Upper lobe of left lung (tissue), 6 donors: ENCODE data around the gene OAS2. TPM values are rescaled to one million over a fixed set of nuclear protein-coding genes. Genes with fewer than 3 reads are reported as not detected.

Experiments used
- ATAC-seq, 2 donors: fragments of 200-7000 bp; cut with Tn5 transposase; one replicate each; pipeline ENCODE4 v1.9.1; 2022; ENCODE audit warnings: mild to moderate bottlenecking in 2 of 2, moderate library complexity in 2 of 2; ENCODE audit not compliant: low FRiP score in 2 of 2
- DNase-seq, 2 donors: peaks; one replicate each; pipeline ENCODE4 v3.0.0-alpha.2; 2019 to 2020
- H3K27ac ChIP-seq, 4 donors: fragments of 200-600 bp; sonication (generic); one replicate each; pipeline ENCODE4 v1.5.1; 2016 to 2019
- H3K27me3 ChIP-seq, 4 donors: fragments of 200-600 bp; sonication (generic); one replicate each; pipeline ENCODE4 v1.5.1; 2017 to 2019
- H3K36me3 ChIP-seq, 4 donors: fragments of 200-600 bp; sonication (generic); one replicate each; pipeline ENCODE4 v1.5.1; 2016 to 2019
- H3K4me1 ChIP-seq, 4 donors: fragments of 200-600 bp; sonication (generic); one replicate each; pipeline ENCODE4 v1.5.1; 2018 to 2019
- H3K4me3 ChIP-seq, 4 donors: fragments of 200-600 bp; sonication (generic); one replicate each; pipeline ENCODE4 v1.5.1; 2017 to 2019; ENCODE audit warnings: mild to moderate bottlenecking in 2 of 4, moderate library complexity in 1 of 4
- H3K9me3 ChIP-seq, 4 donors: fragments of 200-600 bp; sonication (generic); one replicate each; pipeline ENCODE4 v1.5.1; 2018 to 2019
- EP300 ChIP-seq, 4 donors: sonication (generic); formaldehyde crosslinking; IDR thresholded peaks; one replicate each; pipeline ENCODE4 v1.5.1; 2017; ENCODE audit warnings: antibody characterized with exemption in 4 of 4, control low read depth in 2 of 4
- POLR2A ChIP-seq, 4 donors: fragments of 450-650 bp; IDR thresholded peaks; one replicate each; pipeline ENCODE4 v1.5.1; 2016 to 2017; ENCODE audit warnings: antibody characterized with exemption in 4 of 4, mild to moderate bottlenecking in 2 of 4
- POLR2AphosphoS5 ChIP-seq, 2 donors: sonication (generic); formaldehyde crosslinking; IDR thresholded peaks; one replicate each; pipeline ENCODE4 v1.5.1; 2017; ENCODE audit warnings: antibody characterized with exemption in 2 of 2
- whole genome bisulfite sequencing, 2 donors: methylation state at CpG; one replicate each; pipeline ENCODE4 v1.1.5; 2017 to 2018; 5-methylcytosine and 5-hydroxymethylcytosine counted together
- total RNA-seq, 6 donors: library from RNA; depleted of rRNA in 4 of 6; stranded (reverse); fragments of >200 nt in 4 of 6; gene quantifications; one replicate each; pipeline versions ENCODE4 v1.1.0 to v1.2.1, GENCODE V29; 2016 to 2021
- TF ChIP-seq, protein P1 (sequence below), 6 experiments: fragments of 450-650 bp in 4 of 6; fragments of 200-600 bp in 2 of 6; sonication (generic) in 2 of 6; IDR thresholded peaks; one replicate each; pipeline ENCODE4 v1.5.1; 2016 to 2019; ENCODE audit warnings: antibody characterized with exemption in 6 of 6
- donor health status: DM: no; HTN: no; CAD: no; lungs with moderate emphysema.
- donor health status: DM: no; HTN: yes; CAD: no; lungs with severe emphysema.

The OAS2 gene
- total RNA-seq, 6 donors from 2014 or later: 17.2 to 59.7 (median 20.1) TPM

GRCh38 chr12:112937741-112938719 lies 40.3 kb upstream of the OAS2 start, which contains the start of gene OAS3:
TSS of gene OAS3 (plus strand) at chr12:112938474. CDS start at chr12:112938531, 57 bp downstream.
- 9 to 22% methylated on average over 22 to 48 of the region's 50 CpGs for WGBS, 2 donors
- no peaks in the 10 kb centered on the region for H3K9me3 ChIP-seq
- H3K27ac ChIP-seq: peak within 1 kb of the TSS; percentile 73 to 88 (median 86)
- no peaks in the 10 kb centered on the region for H3K27me3 ChIP-seq
- H3K4me3 ChIP-seq: peak within 1 kb of the TSS; percentile 65 to 83 (median 69)
- TF ChIP-seq POLR2A (IDR thresholded peaks at IDR 0.05) (peak in 2 of 4 donors; percentile 35 to 37), EP300 (IDR thresholded peaks at IDR 0.05) (peak in 1 of 4 donors; percentile 51), POLR2AphosphoS5 (IDR thresholded peaks at IDR 0.05) (peak; percentile 66 to 79)
- TF ChIP-seq, protein P1, sequence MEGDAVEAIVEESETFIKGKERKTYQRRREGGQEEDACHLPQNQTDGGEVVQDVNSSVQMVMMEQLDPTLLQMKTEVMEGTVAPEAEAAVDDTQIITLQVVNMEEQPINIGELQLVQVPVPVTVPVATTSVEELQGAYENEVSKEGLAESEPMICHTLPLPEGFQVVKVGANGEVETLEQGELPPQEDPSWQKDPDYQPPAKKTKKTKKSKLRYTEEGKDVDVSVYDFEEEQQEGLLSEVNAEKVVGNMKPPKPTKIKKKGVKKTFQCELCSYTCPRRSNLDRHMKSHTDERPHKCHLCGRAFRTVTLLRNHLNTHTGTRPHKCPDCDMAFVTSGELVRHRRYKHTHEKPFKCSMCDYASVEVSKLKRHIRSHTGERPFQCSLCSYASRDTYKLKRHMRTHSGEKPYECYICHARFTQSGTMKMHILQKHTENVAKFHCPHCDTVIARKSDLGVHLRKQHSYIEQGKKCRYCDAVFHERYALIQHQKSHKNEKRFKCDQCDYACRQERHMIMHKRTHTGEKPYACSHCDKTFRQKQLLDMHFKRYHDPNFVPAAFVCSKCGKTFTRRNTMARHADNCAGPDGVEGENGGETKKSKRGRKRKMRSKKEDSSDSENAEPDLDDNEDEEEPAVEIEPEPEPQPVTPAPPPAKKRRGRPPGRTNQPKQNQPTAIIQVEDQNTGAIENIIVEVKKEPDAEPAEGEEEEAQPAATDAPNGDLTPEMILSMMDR (IDR thresholded peaks at IDR 0.05): peak in 3 of 6 experiments; percentile 5 to 15 (median 6)
- peaks cover 0 to 14% (median 3%) of the 10 kb centered on the region in 4 donors for H3K36me3 ChIP-seq
- H3K4me1 ChIP-seq: peaks cover 17 to 28% (median 20%) of the 10 kb centered on the region in 4 donors
- ATAC-seq: peak; percentile 91 to 96
- peak; percentile 91 to 95 for DNase-seq

DNA sequence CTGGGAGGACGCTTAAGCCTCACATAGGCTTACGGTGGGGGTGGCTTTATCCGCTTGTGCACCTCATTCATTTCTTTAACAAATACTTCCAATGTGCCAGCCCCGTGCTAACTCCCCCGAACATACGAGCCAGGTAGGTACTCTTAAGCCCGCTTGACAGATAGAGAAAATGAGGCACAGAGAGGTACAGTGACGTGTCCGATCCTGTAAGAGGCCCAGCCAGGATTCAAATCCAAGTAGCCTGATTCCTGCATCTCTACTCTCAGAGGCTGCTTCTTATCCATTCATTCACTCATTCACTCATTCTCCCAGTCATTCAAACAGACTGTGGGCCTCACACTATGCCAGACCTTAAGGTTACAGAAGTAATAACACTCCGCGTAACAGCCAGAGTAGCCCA lies 39.6 kb upstream of the OAS2 start:
- peak overlapping the region; percentile 73 to 88 (median 86) for H3K27ac ChIP-seq
- no peaks in the 10 kb centered on the region for H3K27me3 ChIP-seq
- ATAC-seq (peak in 1 of 2 donors; percentile 3), DNase-seq (no peak)
- TF ChIP-seq POLR2AphosphoS5 (IDR thresholded peaks at IDR 0.05) (no peak), POLR2A (IDR thresholded peaks at IDR 0.05) (no peak), EP300 (IDR thresholded peaks at IDR 0.05) (no peak)
- TF ChIP-seq, protein P1 (IDR thresholded peaks at IDR 0.05): no peak
- peaks cover 0 to 15% (median 3%) of the 10 kb centered on the region in 4 donors for H3K36me3 ChIP-seq
- no peaks in the 10 kb centered on the region for H3K9me3 ChIP-seq
- 17 to 20% methylated on average over 11 of the region's 11 CpGs for WGBS, 2 donors
- H3K4me1 ChIP-seq: peaks cover 17 to 28% (median 20%) of the 10 kb centered on the region in 4 donors
- peak overlapping the region; percentile 65 to 83 (median 69) for H3K4me3 ChIP-seq

GRCh38 chr12:112939761-112940381 lies 38.4 kb upstream of the OAS2 start:
- Histone ChIP-seq H3K27me3 (no peaks in the 10 kb centered on the region), H3K4me1 (peaks cover 17 to 28% (median 20%) of the 10 kb centered on the region in 4 donors), H3K27ac (peak overlapping the region in 1 of 4 donors; percentile 88), H3K36me3 (peaks cover 0 to 26% (median 9%) of the 10 kb centered on the region in 4 donors), H3K9me3 (no peaks in the 10 kb centered on the region), H3K4me3 (peak overlapping the region in 3 of 4 donors; percentile 65 to 83 (median 68))
- no peak for DNase-seq
- TF ChIP-seq EP300 (IDR thresholded peaks at IDR 0.05) (no peak), POLR2AphosphoS5 (IDR thresholded peaks at IDR 0.05) (no peak), POLR2A (IDR thresholded peaks at IDR 0.05) (no peak)
- TF ChIP-seq, protein P1 (IDR thresholded peaks at IDR 0.05): no peak
- no peak for ATAC-seq
- WGBS, 2 donors: 35 to 42% methylated on average over 7 of the region's 7 CpGs

GRCh38 chr12:112941528-112942335 lies 36.6 kb upstream of the OAS2 start:
- DNase-seq: peak in 1 of 2 donors; percentile 20
- Histone ChIP-seq H3K9me3 (no peaks in the 10 kb centered on the region), H3K4me1 (peaks cover 17 to 28% (median 20%) of the 10 kb centered on the region in 4 donors), H3K27ac (no peak overlapping the region), H3K27me3 (no peaks in the 10 kb centered on the region), H3K4me3 (no peak overlapping the region), H3K36me3 (peaks cover 0 to 43% (median 14%) of the 10 kb centered on the region in 4 donors)
- 90% methylated on average over 12 to 16 of the region's 16 CpGs for WGBS, 2 donors
- ATAC-seq: no peak
- TF ChIP-seq, protein P1 (IDR thresholded peaks at IDR 0.05): no peak
- TF ChIP-seq POLR2AphosphoS5 (IDR thresholded peaks at IDR 0.05) (no peak), EP300 (IDR thresholded peaks at IDR 0.05) (no peak), POLR2A (IDR thresholded peaks at IDR 0.05) (no peak)
